ENCODE measurements around the gene PABPC1L.
A peak's percentile ranks its signal among the peaks of the same experiment; 100 is the strongest.

PABPC1L gene

GRCh38 chr20:44966030-44966961 lies 56.4 kb downstream of the PABPC1L start, which contains the start of gene STK4:
TSS of gene STK4 (plus strand) at chr20:44966512. CDS start at chr20:44966569, 57 bp downstream.
- DNase-seq (ENCODE audit: low spot score): peak; percentile 92

- no peak for DNase-seq (ENCODE audit: low spot score)
Observed at GRCh38 chr20:44967207-44967807, 57.4 kb downstream of the PABPC1L start.

GRCh38 chr20:44969300-44969894 lies 59.5 kb downstream of the PABPC1L start:
- DNase-seq (ENCODE audit: low spot score): no peak

DNA sequence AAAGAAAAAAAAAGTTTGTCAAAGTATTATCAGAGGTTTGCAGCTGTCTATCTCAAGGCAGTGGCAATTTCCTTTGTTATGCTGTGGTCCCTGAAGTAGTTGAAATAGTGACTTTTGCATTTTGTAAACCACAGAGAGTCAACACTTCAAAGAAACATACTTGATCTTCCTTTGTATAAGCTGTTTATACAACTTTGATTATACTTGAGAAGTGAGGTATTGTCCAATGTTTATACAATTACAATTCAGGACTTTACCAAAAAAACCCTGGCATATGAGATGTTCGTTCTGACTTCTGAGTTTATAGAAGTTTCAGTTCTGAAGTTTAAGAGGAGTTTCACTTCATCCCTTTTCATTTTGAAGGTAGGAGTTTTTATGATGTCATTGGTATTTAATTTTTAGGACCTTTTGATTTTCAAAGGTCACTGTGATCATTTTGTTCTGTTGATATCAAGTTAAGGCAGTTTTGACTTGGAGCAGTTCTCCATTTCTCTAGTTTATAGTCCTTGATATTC lies 60.4 kb downstream of the PABPC1L start:
- no peak for DNase-seq (ENCODE audit: low spot score)

DNA sequence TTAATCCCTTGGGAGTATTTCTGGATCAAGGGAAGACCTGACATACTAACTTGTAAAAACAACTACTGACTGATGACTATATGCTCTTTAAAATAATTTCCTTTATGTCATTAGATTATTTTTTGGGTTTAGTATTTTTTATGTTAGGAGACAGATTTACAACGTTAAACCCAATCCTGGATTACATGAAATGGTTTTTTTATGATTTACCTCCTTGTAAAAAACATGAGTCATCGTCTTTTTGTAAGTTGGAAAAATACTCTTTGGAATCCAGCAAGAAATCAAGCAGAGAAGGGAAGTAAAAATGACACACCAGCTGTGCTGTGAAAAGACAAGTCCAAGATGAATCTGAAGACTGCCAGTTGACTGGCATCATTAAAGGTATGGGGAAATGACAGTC lies 63.2 kb downstream of the PABPC1L start:
- no peak for DNase-seq (ENCODE audit: low spot score)

- no peak for DNase-seq (ENCODE audit: low spot score)
Observed at GRCh38 chr20:44976698-44977097, 66.8 kb downstream of the PABPC1L start.

GRCh38 chr20:44979090-44979621 lies 69.3 kb downstream of the PABPC1L start:
- peak; percentile 22 for DNase-seq (ENCODE audit: low spot score)

DNA sequence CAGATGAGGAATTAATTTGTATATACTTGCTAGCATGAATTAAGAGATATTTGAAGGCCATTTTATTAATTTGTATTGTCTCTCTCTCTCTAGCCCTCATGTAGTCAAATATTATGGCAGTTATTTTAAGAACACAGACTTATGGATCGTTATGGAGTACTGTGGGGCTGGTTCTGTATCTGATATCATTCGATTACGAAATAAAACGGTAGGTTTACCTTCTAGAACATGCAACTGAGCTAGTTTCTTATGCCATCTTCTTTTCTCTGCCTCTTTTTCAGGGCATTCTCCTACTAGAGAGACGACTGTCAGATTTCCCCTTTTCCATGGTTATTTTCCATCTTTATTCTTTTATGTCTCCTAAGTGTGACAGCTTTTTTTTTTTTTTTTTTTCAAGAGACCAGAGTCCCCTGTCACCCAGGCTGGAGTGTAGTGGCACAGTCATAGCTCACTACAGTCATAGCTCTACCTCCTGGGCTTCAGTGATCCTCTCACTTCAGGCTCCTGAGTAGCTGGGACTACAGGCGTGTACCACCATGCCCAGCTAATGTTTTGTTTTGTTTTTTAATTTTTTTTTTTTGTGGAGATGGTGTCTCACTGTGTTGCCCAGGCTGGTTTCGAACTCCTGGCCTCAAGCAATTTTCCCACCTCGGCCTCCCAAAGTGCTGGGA lies 72.0 kb downstream of the PABPC1L start:
- DNase-seq (ENCODE audit: low spot score): no peak

GRCh38 chr20:44983093-44983674 lies 73.3 kb downstream of the PABPC1L start:
- no peak for DNase-seq (ENCODE audit: low spot score)

- no peak for DNase-seq (ENCODE audit: low spot score)
Observed at GRCh38 chr20:44988631-44989171, 78.8 kb downstream of the PABPC1L start.

Data from putamen (tissue), 1 donor.